MCF 10A (cell line): ENCODE data around the gene WLS. TPM values are rescaled to one million over a fixed set of nuclear protein-coding genes. Genes with fewer than 3 reads are reported as not detected.

Experiments used
- BruUV-seq: library from RNA; stranded (reverse); fragments of 400-500 nt; replicated peaks from 2 replicates; lab custom pipeline; 2021; lab: Mats Ljungman, UMichigan
- CTCF ChIA-PET: fragments of 300-600 bp; sonication (Branson Sonifier 250); formaldehyde crosslinking; extraction: SDS; loops from one replicate; lab custom pipeline; 2021; ENCODE audit warnings: antibody characterized with exemption, inconsistent platforms; lab: Yijun Ruan, JAX
- POLR2A ChIA-PET: fragments of 300-600, 350-650 bp; sonication (Branson Sonifier 250); formaldehyde crosslinking; extraction: SDS; loops from one replicate; lab custom pipeline; 2020; ENCODE audit warnings: antibody characterized with exemption, inconsistent platforms; lab: Yijun Ruan, JAX
- DNase-seq: peaks from one replicate; pipeline ENCODE4 v3.0.0-alpha.2; 2018; ENCODE audit not compliant: unreplicated experiment
- H3K27ac Mint-ChIP-seq: one replicate; pipeline ENCODE4 v1.8.0; 2022; ENCODE audit warnings: mild to moderate bottlenecking, low read depth, mixed read lengths; ENCODE audit not compliant: unreplicated experiment
- H3K27me3 Mint-ChIP-seq: one replicate; pipeline ENCODE4 v1.8.0; 2022; ENCODE audit warnings: mixed read lengths; ENCODE audit not compliant: insufficient read depth, unreplicated experiment
- H3K36me3 Mint-ChIP-seq: one replicate; pipeline ENCODE4 v1.8.0; 2022; ENCODE audit warnings: mild to moderate bottlenecking, moderate library complexity, mixed read lengths; ENCODE audit not compliant: insufficient read depth, unreplicated experiment
- H3K4me1 Mint-ChIP-seq: one replicate; pipeline ENCODE4 v1.8.0; 2022; ENCODE audit warnings: mixed read lengths; ENCODE audit not compliant: insufficient read depth, unreplicated experiment
- H3K4me3 Mint-ChIP-seq: one replicate; pipeline ENCODE4 v1.8.0; 2022; ENCODE audit warnings: mild to moderate bottlenecking, moderate library complexity, mixed read lengths; ENCODE audit not compliant: unreplicated experiment
- H3K9me3 Mint-ChIP-seq: one replicate; pipeline ENCODE4 v1.8.0; 2022; ENCODE audit warnings: mixed read lengths; ENCODE audit not compliant: unreplicated experiment
- CTCF ChIP-seq: fragments of 200-600 bp; IDR thresholded peaks from one replicate; pipeline ENCODE4 v1.8.0; 2022; ENCODE audit warnings: antibody characterized with exemption, mild to moderate bottlenecking; ENCODE audit not compliant: unreplicated experiment
- intact Hi-C: fragments of 100-400 bp; cut with micrococcal nuclease; formaldehyde crosslinking; loops from 2 replicates; pipeline ENCODE4 v1.14.1; 2022
- total RNA-seq: library from RNA; stranded (reverse); gene quantifications from 2 replicates; pipeline ENCODE4 v1.2.3, GENCODE V29; 2022

Gene WLS
- total RNA-seq, 1 experiment from 2014 or later = 37.8 TPM

GRCh38 chr1:68220420-68220819, 11.9 kb downstream of the WLS start:
- no peak for TF ChIP-seq CTCF
- H3K9me3 Mint-ChIP-seq = no peaks in the 10 kb centered on the region
- H3K4me3 Mint-ChIP-seq = no peak overlapping the region
- ChIA-PET CTCF (interaction anchor here (0.8 to 2.2 kb wide), 4 partner anchors 45 to 455 kb away, joined by 3 to 10 read pairs (median 6); no protein-coding TSS in a partner anchor), POLR2A (interaction anchor here (1.1 to 3.3 kb wide), 7 partner anchors 11 to 370 kb away, joined by 4 to 70 read pairs (median 5); partner anchors contain the start of gene WLS)
- H3K27me3 Mint-ChIP-seq = no peaks in the 10 kb centered on the region
- H3K27ac Mint-ChIP-seq = peak overlapping the region; percentile 83
- no TSS peak for BruUV-seq
- no peaks in the 10 kb centered on the region for H3K36me3 Mint-ChIP-seq
- H3K4me1 Mint-ChIP-seq = peaks cover 25% of the 10 kb centered on the region
- intact Hi-C loops = no loop called here
- DNase-seq = no peak

- ChIA-PET POLR2A (interaction anchor here (1.1 to 1.8 kb wide), 4 partner anchors 8 to 20 kb away, joined by 3 to 9 read pairs (median 4); no protein-coding TSS in a partner anchor), CTCF (interaction anchor here (0.5 to 2.2 kb wide), 3 partner anchors 43 to 530 kb away, joined by 3 to 10 read pairs (median 3); no protein-coding TSS in a partner anchor)
- intact Hi-C loops = no loop called here
- Mint-ChIP-seq H3K36me3 (no peaks in the 10 kb centered on the region), H3K4me3 (no peak overlapping the region), H3K9me3 (no peaks in the 10 kb centered on the region), H3K27me3 (no peaks in the 10 kb centered on the region), H3K27ac (no peak overlapping the region), H3K4me1 (peaks cover 31% of the 10 kb centered on the region)
- DNase-seq = peak; percentile 41
- BruUV-seq = no TSS peak
- TF ChIP-seq CTCF = no peak
These were observed 13.8 kb downstream of the WLS start for GRCh38 chr1:68218490-68218889.

GRCh38 chr1:68217618-68218017, 14.7 kb downstream of the WLS start:
- POLR2A ChIA-PET = no interaction called here

More at GRCh38 chr1:68217618-68218017, 14.7 kb downstream of the WLS start:
- Mint-ChIP-seq H3K27me3 (no peaks in the 10 kb centered on the region), H3K27ac (no peak overlapping the region), H3K4me3 (no peak overlapping the region), H3K9me3 (no peaks in the 10 kb centered on the region), H3K36me3 (no peaks in the 10 kb centered on the region), H3K4me1 (peaks cover 33% of the 10 kb centered on the region)
- intact Hi-C loops = no loop called here
- CTCF ChIA-PET = interaction anchor here (0.6 kb wide), 1 partner anchor 50 kb away, joined by 6 read pairs; no protein-coding TSS in a partner anchor
- no peak for TF ChIP-seq CTCF
- DNase-seq = no peak
- BruUV-seq = no TSS peak
